ENCODE data around the gene MACO1.

Gene MACO1

GRCh38 chr1:25484096-25484495 lies 53.4 kb downstream of the MACO1 start:
- H3K27ac ChIP-seq (ENCODE audit: low read depth, low read length), result no peak overlapping the region
- no peaks in the 10 kb centered on the region; the same call in 1 of the 2 replicates for H4K20me1 ChIP-seq (ENCODE audit: low read depth, low read length)
- no peaks in the 10 kb centered on the region for H3K9me3 ChIP-seq (ENCODE audit: insufficient read depth, low read length)

GRCh38 chr1:25484533-25484932 lies 53.8 kb downstream of the MACO1 start:
- Histone ChIP-seq H3K9ac (ENCODE audit: low read length) (no peak overlapping the region), H3K9me2 (replicated peaks; ENCODE audit: insufficient read depth, low read length) (no peaks in the 10 kb centered on the region), H2AFZ (ENCODE audit: low read depth, low read length, severe bottlenecking) (no peak overlapping the region), H4K20me1 (ENCODE audit: low read depth, low read length) (no peaks in the 10 kb centered on the region; the same call in 1 of the 2 replicates), H3K4me2 (ENCODE audit: low read depth, low read length, poor library complexity, severe bottlenecking) (no peak overlapping the region), H3F3A (ENCODE audit: insufficient read depth) (peaks cover 4% of the 10 kb centered on the region; the same call in 1 of the 2 replicates), H3K9me3 (ENCODE audit: insufficient read depth, low read length) (no peaks in the 10 kb centered on the region), H3K27me3 (ENCODE audit: low read length) (no peaks in the 10 kb centered on the region), H3K79me2 (ENCODE audit: insufficient read depth, low read length) (no peaks in the 10 kb centered on the region), H3K36me3 (ENCODE audit: low read length) (0 out of 2 replicates have a peak, but pooled peaks cover 2% of the 10 kb centered on the region), H3K4me3 (ENCODE audit: insufficient read depth, low read length, poor library complexity, severe bottlenecking) (no peak overlapping the region), H3K27ac (ENCODE audit: low read depth, low read length) (no peak overlapping the region)
- TF ChIP-seq CTCF (IDR thresholded peaks at IDR 0.05; ENCODE audit: insufficient read depth, low read length, poor library complexity, severe bottlenecking) (no peak), EZH2phosphoT487 (conservative IDR thresholded peaks at IDR 0.05; ENCODE audit: low read length) (no peak)

More at GRCh38 chr1:25484096-25484495, 53.4 kb downstream of the MACO1 start:
- Histone ChIP-seq H3K36me3 (ENCODE audit: low read length) (no peaks in the 10 kb centered on the region), H3K27me3 (ENCODE audit: low read length) (no peaks in the 10 kb centered on the region), H3K4me3 (ENCODE audit: insufficient read depth, low read length, poor library complexity, severe bottlenecking) (no peak overlapping the region), H2AFZ (ENCODE audit: low read depth, low read length, severe bottlenecking) (no peak overlapping the region), H3F3A (ENCODE audit: insufficient read depth) (peaks cover 4% of the 10 kb centered on the region; the same call in 1 of the 2 replicates), H3K4me2 (ENCODE audit: low read depth, low read length, poor library complexity, severe bottlenecking) (no peak overlapping the region), H3K79me2 (ENCODE audit: insufficient read depth, low read length) (no peaks in the 10 kb centered on the region), H3K9ac (ENCODE audit: low read length) (no peak overlapping the region), H3K9me2 (replicated peaks; ENCODE audit: insufficient read depth, low read length) (no peaks in the 10 kb centered on the region)
- TF ChIP-seq CTCF (IDR thresholded peaks at IDR 0.05; ENCODE audit: insufficient read depth, low read length, poor library complexity, severe bottlenecking) (no peak), EZH2phosphoT487 (conservative IDR thresholded peaks at IDR 0.05; ENCODE audit: low read length) (no peak)

GRCh38 chr1:25485536-25486411 lies 55.1 kb downstream of the MACO1 start:
- no peaks in the 10 kb centered on the region; the same call in 1 of the 2 replicates for H4K20me1 ChIP-seq (ENCODE audit: low read depth, low read length)
- H3K79me2 ChIP-seq (ENCODE audit: insufficient read depth, low read length), result no peaks in the 10 kb centered on the region

More at GRCh38 chr1:25485536-25486411, 55.1 kb downstream of the MACO1 start:
- peaks cover 4% of the 10 kb centered on the region; the same call in 1 of the 2 replicates for H3F3A ChIP-seq (ENCODE audit: insufficient read depth)
- H3K9me2 ChIP-seq (replicated peaks; ENCODE audit: insufficient read depth, low read length), result no peaks in the 10 kb centered on the region
- H3K9me3 ChIP-seq (ENCODE audit: insufficient read depth, low read length), result no peaks in the 10 kb centered on the region
- H3K27me3 ChIP-seq (ENCODE audit: low read length), result no peaks in the 10 kb centered on the region
- H3K4me2 ChIP-seq (ENCODE audit: low read depth, low read length, poor library complexity, severe bottlenecking), result no peak overlapping the region
- no peak overlapping the region for H3K4me3 ChIP-seq (ENCODE audit: insufficient read depth, low read length, poor library complexity, severe bottlenecking)
- H3K9ac ChIP-seq (ENCODE audit: low read length), result no peak overlapping the region
- TF ChIP-seq CTCF (IDR thresholded peaks at IDR 0.05; ENCODE audit: insufficient read depth, low read length, poor library complexity, severe bottlenecking), result no peak
- no peak for TF ChIP-seq EZH2phosphoT487 (conservative IDR thresholded peaks at IDR 0.05; ENCODE audit: low read length)
- H2AFZ ChIP-seq (ENCODE audit: low read depth, low read length, severe bottlenecking), result no peak overlapping the region
- no peak overlapping the region for H3K27ac ChIP-seq (ENCODE audit: low read depth, low read length)
- H3K36me3 ChIP-seq (ENCODE audit: low read length), result peaks cover 14% of the 10 kb centered on the region; the same call in 1 of the 2 replicates

All from SU-DHL-6 (cell line).